ENCODE measurements around the gene NTN3.

Gene NTN3

DNA sequence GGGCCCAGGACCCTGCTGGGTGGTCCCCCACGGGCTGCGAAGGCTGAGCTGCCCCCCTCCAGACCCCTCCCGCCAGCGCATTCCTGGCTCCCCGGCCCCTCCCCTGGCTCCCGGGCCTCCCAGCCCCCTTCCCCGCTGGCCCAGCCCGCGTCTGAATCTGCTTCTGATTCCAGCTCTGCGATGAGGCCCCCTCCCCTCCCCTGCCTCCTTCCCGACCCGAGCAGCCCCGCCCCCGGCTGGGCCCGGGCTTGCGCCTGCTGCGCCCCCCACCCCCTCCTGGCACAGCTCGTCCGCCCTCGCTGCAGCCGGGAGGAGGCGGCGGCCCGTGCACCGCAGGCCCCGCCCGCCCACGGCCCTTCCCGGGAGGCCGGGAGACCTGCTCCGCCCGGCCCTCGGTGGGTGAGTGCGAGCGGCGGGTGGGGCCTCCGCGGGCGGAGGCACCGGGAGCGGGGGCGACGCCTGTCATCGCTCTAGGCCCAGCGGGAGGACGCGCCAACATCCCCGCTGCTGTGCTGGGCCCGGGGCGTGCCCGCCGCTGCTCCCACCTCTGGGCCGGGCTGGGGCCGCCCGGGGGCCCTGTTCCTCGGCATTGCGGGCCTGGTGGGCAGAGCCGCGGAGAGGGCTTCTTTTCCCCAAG is at the start of gene NTN3:
Gene NTN3, plus strand, starts transcription at position 282 of the 637 bp plus-strand sequence. CDS start 405 bp downstream, outside the sequence.
- peaks cover 26% of the 10 kb centered on the region for H3K27me3 Mint-ChIP-seq
- no peaks in the 10 kb centered on the region for H3K36me3 Mint-ChIP-seq (ENCODE audit: low read depth)
- no peak within 1 kb of the TSS for H3K27ac Mint-ChIP-seq
- H3K9me3 Mint-ChIP-seq: no peaks in the 10 kb centered on the region
- H3K4me1 Mint-ChIP-seq (ENCODE audit: low read depth): peaks cover 29% of the 10 kb centered on the region
- peak within 1 kb of the TSS; percentile 26 for H3K4me3 Mint-ChIP-seq

DNA sequence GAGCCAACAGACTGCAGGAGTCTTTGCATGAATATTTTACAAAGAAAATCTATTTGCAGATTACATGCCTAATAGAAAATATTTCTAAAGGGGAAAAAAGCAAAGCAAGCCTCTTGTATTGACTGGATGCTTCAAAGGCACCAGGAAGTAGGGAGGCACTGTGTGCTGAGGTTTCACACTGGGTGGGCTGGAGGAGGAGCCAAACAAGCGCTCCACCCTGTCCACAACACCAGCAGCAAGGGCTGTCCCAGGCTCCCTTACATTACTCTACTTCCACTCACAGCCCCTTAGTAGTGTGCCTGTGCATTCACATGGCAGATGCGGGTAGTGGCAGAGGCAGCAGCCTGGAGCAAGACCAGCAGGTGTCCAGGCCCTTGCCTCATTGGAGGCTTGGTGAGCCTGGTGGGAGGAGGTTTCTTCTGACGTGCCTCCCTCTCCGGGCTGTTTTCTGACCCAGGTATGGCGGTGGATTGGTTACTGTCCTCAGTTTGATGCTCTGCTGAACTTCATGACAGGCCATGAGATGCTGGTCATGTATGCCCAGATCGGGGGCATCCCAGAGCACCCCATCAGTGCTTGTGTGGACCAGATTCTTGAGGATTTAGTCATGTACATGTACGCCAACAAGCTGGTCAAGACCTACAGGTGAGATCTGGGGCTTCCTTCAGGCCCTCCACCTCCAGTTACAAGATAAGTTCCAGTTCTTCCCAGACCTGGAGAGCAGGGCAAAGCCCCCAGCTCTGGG is 48.8 kb upstream of the NTN3 start:
- Mint-ChIP-seq H3K27ac (no peak overlapping the region), H3K9me3 (no peaks in the 10 kb centered on the region), H3K27me3 (no peaks in the 10 kb centered on the region), H3K4me3 (no peak overlapping the region), H3K36me3 (ENCODE audit: low read depth) (no peaks in the 10 kb centered on the region), H3K4me1 (ENCODE audit: low read depth) (no peaks in the 10 kb centered on the region)

DNA sequence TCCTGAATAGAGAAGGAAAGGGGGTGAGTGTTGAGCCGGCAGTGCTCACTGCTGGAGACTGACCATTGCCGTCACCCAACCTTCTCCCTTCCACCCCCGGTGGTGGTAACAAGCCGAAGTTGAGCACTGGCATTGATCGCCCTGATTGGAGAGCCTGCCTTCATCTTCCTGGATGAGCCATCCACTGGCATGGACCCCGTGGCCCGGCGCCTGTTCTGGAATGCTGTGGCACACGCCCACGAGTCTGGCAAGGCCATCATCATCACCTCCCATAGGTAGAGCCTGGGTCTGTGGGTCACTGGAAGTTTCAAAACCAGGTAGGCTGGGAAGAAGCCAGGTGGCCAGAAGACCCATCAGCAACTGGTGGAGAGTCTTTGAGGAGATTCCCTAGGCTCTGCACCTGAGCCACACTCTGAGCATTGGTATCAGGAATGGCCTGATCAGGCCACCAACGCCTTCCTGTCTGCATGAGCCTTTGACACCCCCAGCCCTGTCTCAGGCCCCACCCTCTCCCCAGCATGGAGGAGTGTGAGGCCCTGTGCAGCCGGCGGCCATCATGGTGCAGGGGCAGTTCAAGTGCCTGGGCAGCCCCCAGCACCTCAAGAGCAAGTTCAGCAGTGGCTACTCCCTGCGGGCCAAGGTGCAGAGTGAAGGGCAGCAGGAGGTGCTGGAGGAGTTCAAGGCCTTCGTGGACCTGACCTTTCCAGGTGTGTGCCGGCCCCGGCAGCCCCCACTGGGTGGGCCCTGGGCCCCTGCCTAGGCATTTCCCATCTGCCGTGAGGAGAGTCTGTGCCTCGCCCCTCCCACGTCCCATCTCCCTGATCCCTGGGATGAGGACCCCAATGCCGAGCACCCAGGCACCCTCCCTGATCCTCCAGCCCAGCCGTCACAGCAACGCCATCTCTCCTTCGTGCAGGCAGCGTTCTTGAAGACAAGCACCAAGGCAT is 46.8 kb upstream of the NTN3 start:
- Mint-ChIP-seq H3K27ac (peak overlapping the region; percentile 36), H3K4me1 (ENCODE audit: low read depth) (peaks cover 10% of the 10 kb centered on the region), H3K4me3 (no peak overlapping the region), H3K36me3 (ENCODE audit: low read depth) (no peaks in the 10 kb centered on the region), H3K9me3 (no peaks in the 10 kb centered on the region), H3K27me3 (no peaks in the 10 kb centered on the region)

- Mint-ChIP-seq H3K27me3 (no peaks in the 10 kb centered on the region), H3K4me3 (no peak overlapping the region), H3K27ac (peak overlapping the region; percentile 36), H3K4me1 (ENCODE audit: low read depth) (peaks cover 13% of the 10 kb centered on the region), H3K36me3 (ENCODE audit: low read depth) (peaks cover 2% of the 10 kb centered on the region), H3K9me3 (no peaks in the 10 kb centered on the region)
Observed at GRCh38 chr16:2425008-2425518, 46.0 kb upstream of the NTN3 start.

GRCh38 chr16:2425825-2426430 is 45.2 kb upstream of the NTN3 start:
- Mint-ChIP-seq H3K4me3 (no peak overlapping the region), H3K9me3 (no peaks in the 10 kb centered on the region), H3K27ac (no peak overlapping the region), H3K36me3 (ENCODE audit: low read depth) (peaks cover 11% of the 10 kb centered on the region), H3K27me3 (no peaks in the 10 kb centered on the region), H3K4me1 (ENCODE audit: low read depth) (peaks cover 22% of the 10 kb centered on the region)

DNA sequence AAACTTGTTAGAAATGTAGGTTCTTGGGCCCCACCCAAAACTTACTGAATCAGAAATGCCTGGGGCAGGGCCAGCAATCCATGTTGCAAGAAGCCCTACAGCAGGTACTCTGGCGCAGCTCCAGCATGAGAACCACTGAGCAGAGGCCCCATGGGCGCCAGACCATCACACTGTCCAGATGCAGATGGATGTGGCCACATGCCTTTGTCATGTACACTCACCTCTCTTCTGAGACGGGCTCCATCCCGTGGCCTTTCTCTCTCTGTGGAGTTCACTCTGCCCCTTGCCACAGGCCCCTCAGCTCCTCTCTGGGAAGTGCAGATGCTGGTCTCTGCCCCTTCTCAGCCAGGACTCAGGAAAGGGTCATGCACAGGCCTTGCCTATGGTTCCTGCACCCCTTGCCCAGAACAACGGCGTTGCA is 44.1 kb upstream of the NTN3 start:
- no peak overlapping the region for H3K27ac Mint-ChIP-seq
- H3K4me3 Mint-ChIP-seq: no peak overlapping the region
- H3K27me3 Mint-ChIP-seq: no peaks in the 10 kb centered on the region
- H3K9me3 Mint-ChIP-seq: no peaks in the 10 kb centered on the region
- peaks cover 24% of the 10 kb centered on the region for H3K4me1 Mint-ChIP-seq (ENCODE audit: low read depth)
- H3K36me3 Mint-ChIP-seq (ENCODE audit: low read depth): peaks cover 14% of the 10 kb centered on the region

DNA sequence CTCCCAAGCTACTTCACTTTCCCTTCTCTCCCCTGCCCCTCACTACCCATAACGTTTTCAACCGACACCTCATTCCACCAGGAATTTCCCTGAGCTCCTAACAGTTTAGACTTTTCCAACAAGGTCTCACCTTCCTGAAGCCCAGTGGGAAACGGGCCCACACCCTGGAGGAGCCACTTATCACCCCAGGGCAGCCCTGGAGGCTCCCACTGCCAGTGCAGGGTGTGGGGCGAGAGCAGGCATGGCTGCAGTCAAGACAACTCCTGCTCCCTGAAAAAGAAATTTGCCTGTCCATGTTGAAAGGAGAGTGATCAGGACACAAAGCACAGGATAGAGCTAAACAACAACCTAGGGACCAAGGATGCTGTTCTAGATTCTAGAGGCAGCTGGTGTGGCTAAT is 43.6 kb upstream of the NTN3 start:
- Mint-ChIP-seq H3K36me3 (ENCODE audit: low read depth) (peaks cover 17% of the 10 kb centered on the region), H3K27me3 (no peaks in the 10 kb centered on the region), H3K4me1 (ENCODE audit: low read depth) (peaks cover 24% of the 10 kb centered on the region), H3K4me3 (peak overlapping the region; percentile 84), H3K27ac (no peak overlapping the region), H3K9me3 (no peaks in the 10 kb centered on the region)

- no peaks in the 10 kb centered on the region for H3K9me3 Mint-ChIP-seq
- H3K27ac Mint-ChIP-seq: peak overlapping the region; percentile 78
Observed at GRCh38 chr16:2428051-2428783, 42.9 kb upstream of the NTN3 start.

DNA sequence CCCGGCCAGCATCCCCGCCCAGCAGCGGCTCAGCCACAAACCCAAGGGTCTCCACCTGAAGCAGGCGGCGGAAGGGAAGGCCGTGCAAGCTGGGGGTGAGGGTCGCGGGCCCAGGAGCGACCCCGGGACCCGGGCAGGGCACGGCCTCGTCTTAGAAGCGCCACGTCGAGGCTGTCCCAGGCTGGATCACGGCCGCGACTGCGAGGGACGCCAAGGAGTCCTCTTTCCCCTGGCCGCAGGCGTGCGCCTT is 42.4 kb upstream of the NTN3 start:
- peak overlapping the region; percentile 84 for H3K4me3 Mint-ChIP-seq
- H3K4me1 Mint-ChIP-seq (ENCODE audit: low read depth): peaks cover 26% of the 10 kb centered on the region
- H3K27me3 Mint-ChIP-seq: no peaks in the 10 kb centered on the region
- H3K9me3 Mint-ChIP-seq: no peaks in the 10 kb centered on the region
- H3K36me3 Mint-ChIP-seq (ENCODE audit: low read depth): peaks cover 28% of the 10 kb centered on the region
- peak overlapping the region; percentile 78 for H3K27ac Mint-ChIP-seq

More at GRCh38 chr16:2428051-2428783, 42.9 kb upstream of the NTN3 start:
- Mint-ChIP-seq H3K36me3 (ENCODE audit: low read depth) (peaks cover 23% of the 10 kb centered on the region), H3K4me1 (ENCODE audit: low read depth) (peaks cover 26% of the 10 kb centered on the region), H3K4me3 (peak overlapping the region; percentile 84), H3K27me3 (no peaks in the 10 kb centered on the region)

DNA sequence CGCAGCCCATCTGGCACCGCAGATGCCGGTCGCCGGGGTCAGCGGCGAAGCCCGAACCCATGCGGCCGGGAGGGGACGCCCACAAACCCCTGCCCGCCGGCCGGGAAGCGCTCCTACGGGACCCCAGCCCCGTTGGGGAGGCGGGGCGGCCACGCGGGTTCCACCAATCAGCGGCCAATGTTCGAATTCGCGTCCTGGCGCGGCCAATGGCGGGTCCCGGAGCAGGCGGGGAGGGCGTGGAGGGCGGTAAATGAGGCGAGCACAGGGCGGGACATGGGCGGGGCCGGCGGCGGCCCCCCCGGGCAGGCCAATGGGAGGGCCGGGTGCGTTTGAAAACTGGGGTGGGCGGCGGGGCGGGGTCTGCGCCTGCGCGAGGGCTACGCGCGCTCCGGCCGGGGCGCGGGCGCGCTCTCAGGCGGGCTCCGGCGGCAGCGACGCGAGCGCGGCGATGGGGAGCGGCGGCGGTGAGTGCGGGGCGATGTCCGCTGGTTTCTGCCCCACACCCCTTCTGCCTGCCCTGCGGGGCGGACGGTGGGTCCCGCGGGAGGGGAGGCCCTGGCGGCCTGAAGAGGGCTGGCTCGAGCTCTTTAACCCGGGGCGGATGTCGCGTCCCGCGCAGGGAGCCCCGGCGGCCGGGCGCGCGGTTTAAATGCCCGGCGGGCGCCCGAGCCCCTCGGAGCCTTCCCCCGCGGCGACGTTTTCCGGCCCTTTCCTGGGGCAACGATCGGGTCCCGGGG is 41.9 kb upstream of the NTN3 start, which contains the start of gene CCNF:
Gene CCNF, plus strand, starts transcription at position 414 of the 737 bp plus-strand sequence. Its CDS starts 35 bp downstream, at position 449.
- H3K4me3 Mint-ChIP-seq: peak within 1 kb of the TSS; percentile 91
- H3K36me3 Mint-ChIP-seq (ENCODE audit: low read depth): peaks cover 30% of the 10 kb centered on the region
- no peaks in the 10 kb centered on the region for H3K27me3 Mint-ChIP-seq
- H3K9me3 Mint-ChIP-seq: no peaks in the 10 kb centered on the region
- H3K27ac Mint-ChIP-seq: peak within 1 kb of the TSS; percentile 78
- peaks cover 26% of the 10 kb centered on the region for H3K4me1 Mint-ChIP-seq (ENCODE audit: low read depth)

DNA sequence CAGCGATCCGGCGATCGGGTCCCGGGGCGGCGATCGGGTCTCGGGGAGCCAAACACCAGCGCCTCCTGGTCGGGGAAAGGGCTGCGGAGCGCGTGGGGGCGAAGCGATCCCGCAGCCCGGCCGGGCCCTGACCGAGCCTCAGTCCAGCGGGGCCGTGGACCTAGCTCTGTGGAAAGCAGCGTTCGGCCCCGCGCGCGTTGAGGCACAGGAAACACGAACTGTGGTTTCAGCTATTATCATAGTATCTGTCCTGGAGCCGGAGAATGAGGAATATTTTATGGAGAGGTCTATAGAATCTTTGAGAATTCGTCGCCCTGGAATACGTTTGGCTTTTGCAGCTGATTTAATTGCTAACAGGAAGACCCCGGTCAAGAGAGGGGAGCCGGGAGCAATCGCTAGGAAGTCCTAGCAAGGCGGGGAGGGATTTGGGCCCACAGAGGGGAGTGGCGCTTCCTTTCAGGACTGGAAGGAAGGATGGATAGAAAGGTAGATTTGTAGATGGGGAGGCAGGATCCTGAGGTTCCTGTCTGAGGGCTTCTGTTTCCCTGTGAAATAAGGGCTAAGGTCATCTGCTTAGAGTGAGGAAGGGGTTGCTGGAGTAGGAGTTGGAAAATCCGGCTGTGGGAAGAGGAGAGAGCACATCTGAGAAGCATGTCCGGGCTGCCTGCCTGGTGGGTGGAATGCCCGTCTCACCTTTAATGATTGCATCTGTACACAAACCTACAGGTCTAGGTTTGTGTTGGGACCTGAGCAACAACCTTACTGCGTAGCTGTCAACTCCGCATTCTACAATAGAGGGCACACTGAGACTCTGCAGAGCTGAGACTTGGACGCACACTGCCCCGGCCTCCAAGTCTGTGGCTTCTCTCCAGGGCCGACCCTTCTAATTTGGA is 41.1 kb upstream of the NTN3 start:
- H3K4me3 Mint-ChIP-seq: peak overlapping the region; percentile 91
- no peaks in the 10 kb centered on the region for H3K27me3 Mint-ChIP-seq
- peak overlapping the region; percentile 69 for H3K27ac Mint-ChIP-seq
- peaks cover 35% of the 10 kb centered on the region for H3K36me3 Mint-ChIP-seq (ENCODE audit: low read depth)
- no peaks in the 10 kb centered on the region for H3K9me3 Mint-ChIP-seq
- peaks cover 26% of the 10 kb centered on the region for H3K4me1 Mint-ChIP-seq (ENCODE audit: low read depth)

DNA sequence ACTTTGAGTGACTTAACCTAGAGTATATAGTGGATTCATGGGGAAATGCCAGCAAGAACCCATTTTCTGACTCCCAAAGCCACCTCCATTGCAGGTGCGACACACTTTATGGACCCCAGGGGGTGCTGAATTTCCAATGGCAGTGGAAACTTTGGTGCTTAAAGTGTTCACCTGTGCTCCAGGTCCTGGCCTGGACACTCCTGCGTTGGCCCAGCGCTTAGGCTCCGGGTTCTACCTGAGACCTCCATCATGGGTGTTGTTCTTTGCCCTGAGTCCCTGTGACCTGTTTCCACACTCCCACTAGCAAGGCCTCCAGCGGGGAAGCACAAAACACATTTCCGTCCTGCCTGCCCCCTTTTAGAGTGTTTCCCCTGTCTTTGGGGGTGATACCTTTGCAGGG is 38.8 kb upstream of the NTN3 start:
- H3K4me1 Mint-ChIP-seq (ENCODE audit: low read depth): peaks cover 26% of the 10 kb centered on the region
- no peaks in the 10 kb centered on the region for H3K9me3 Mint-ChIP-seq
- no peak overlapping the region for H3K27ac Mint-ChIP-seq
- peaks cover 45% of the 10 kb centered on the region for H3K36me3 Mint-ChIP-seq (ENCODE audit: low read depth)
- H3K4me3 Mint-ChIP-seq: no peak overlapping the region
- no peaks in the 10 kb centered on the region for H3K27me3 Mint-ChIP-seq
